Omental fat pad (tissue), 4 donors: ENCODE results near the gene TMEM182. TPM values are rescaled to one million over a fixed set of nuclear protein-coding genes. Genes with fewer than 3 reads are reported as not detected.

ENCODE experiments used
- ATAC-seq: fragments of 150-250 bp; one replicate; pipeline ENCODE4 v1.9.1; 2016; ENCODE audit warnings: mild to moderate bottlenecking, moderate library complexity; ENCODE audit not compliant: low FRiP score
- DNase-seq: peaks from one replicate; pipeline ENCODE4 v3.0.0-alpha.2; 2019; ENCODE audit warnings: low spot score
- total RNA-seq, 4 donors: library from RNA; depleted of rRNA; stranded (reverse); fragments of >200 nt; gene quantifications; one replicate each; pipeline ENCODE4 v1.1.0, GENCODE V29; 2016
- TF ChIP-seq, protein P1 (sequence below), 3 donors: fragments of 450-650 bp; IDR thresholded peaks; one replicate each; pipeline ENCODE4 v1.5.1; 2016 to 2017; ENCODE audit warnings: antibody characterized with exemption in 3 of 3, mild to moderate bottlenecking in 3 of 3, moderate library complexity in 2 of 3

TMEM182 gene, protein sequence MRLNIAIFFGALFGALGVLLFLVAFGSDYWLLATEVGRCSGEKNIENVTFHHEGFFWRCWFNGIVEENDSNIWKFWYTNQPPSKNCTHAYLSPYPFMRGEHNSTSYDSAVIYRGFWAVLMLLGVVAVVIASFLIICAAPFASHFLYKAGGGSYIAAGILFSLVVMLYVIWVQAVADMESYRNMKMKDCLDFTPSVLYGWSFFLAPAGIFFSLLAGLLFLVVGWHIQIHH
- total RNA-seq, result 1 to 10 TPM; 1.3 to 2.4 (median 1.5) TPM

- TF ChIP-seq, protein P1, sequence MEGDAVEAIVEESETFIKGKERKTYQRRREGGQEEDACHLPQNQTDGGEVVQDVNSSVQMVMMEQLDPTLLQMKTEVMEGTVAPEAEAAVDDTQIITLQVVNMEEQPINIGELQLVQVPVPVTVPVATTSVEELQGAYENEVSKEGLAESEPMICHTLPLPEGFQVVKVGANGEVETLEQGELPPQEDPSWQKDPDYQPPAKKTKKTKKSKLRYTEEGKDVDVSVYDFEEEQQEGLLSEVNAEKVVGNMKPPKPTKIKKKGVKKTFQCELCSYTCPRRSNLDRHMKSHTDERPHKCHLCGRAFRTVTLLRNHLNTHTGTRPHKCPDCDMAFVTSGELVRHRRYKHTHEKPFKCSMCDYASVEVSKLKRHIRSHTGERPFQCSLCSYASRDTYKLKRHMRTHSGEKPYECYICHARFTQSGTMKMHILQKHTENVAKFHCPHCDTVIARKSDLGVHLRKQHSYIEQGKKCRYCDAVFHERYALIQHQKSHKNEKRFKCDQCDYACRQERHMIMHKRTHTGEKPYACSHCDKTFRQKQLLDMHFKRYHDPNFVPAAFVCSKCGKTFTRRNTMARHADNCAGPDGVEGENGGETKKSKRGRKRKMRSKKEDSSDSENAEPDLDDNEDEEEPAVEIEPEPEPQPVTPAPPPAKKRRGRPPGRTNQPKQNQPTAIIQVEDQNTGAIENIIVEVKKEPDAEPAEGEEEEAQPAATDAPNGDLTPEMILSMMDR (IDR thresholded peaks at IDR 0.05), result no peak
- DNase-seq, result no peak
- ATAC-seq, result no peak
Observed at GRCh38 chr2:102761763-102762162, at the start of gene TMEM182. Gene TMEM182 (plus strand): TSS chr2:102762031. CDS start chr2:102762218, 187 bp downstream.

DNA sequence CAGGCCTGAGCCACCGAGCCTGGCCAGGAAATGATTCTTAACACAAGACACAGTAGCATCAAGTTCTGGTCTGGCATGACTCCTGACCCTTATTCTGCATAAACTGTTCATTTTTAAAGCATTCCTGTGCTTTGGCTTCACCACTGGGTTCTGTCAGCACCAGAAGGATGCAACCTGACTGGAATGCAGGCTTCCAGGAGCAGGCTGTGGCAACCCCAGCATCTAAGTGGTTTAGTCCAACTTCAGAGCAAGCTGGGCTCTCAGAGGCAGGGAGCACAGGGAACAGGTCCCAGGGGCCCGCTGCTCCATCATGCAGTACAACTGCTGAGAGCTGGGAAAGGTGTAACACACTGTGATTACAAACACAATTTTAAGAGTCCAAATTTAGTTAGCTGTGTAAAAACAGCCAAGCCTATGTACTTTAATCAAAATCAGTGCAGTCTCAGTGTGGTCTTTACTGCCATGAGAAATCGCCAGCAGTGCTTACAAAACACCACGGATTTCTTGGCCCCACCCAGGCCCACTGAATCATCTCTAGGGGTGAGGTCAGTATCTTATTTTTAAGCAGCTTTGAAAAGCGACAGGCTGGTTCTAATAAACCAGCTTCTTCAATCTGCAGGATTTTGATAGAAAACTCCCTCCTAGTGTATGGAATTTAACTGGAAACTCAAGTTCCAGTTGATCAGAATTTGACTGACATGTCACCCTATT is 44.4 kb upstream of the TMEM182 start:
- TF ChIP-seq, protein P1 (IDR thresholded peaks at IDR 0.05), result no peak
- DNase-seq (no peak), ATAC-seq (peak; percentile 87)

GRCh38 chr2:102718387-102719316 is 43.2 kb upstream of the TMEM182 start:
- TF ChIP-seq, protein P1 (IDR thresholded peaks at IDR 0.05), result no peak
- no peak for DNase-seq
- ATAC-seq, result no peak

- ATAC-seq, result no peak
- TF ChIP-seq, protein P1 (IDR thresholded peaks at IDR 0.05), result no peak
- no peak for DNase-seq
Observed at GRCh38 chr2:102724016-102724490, 37.8 kb upstream of the TMEM182 start.

DNA sequence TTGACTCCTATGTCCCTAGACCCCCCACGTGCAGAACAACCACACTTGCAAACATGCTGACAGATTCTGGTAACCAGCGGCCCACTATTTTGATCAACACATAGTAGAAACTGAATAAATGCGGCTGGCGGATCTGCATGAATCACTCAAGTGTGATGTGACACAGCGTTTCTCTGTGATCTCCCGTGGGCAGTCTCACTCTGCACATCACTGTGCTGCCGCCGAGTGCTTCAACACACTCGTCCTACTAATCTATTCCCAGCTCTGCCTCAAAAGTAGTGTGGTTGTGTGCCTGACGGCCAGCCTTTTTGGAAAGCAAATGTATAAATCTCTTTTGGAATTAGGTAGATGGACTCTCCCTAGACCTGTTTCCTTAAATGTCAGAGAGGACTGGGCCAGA is 37.3 kb upstream of the TMEM182 start:
- no peak for DNase-seq
- TF ChIP-seq, protein P1 (IDR thresholded peaks at IDR 0.05), result no peak
- ATAC-seq, result no peak

GRCh38 chr2:102726128-102727087 is 35.4 kb upstream of the TMEM182 start:
- no peak for DNase-seq
- no peak for ATAC-seq
- TF ChIP-seq, protein P1 (IDR thresholded peaks at IDR 0.05), result no peak
